Astrocyte (in vitro differentiated cells and primary cell): ENCODE data around the gene P2RY12. TPM values are rescaled to one million over a fixed set of nuclear protein-coding genes. Genes with fewer than 3 reads are reported as not detected.

Experiments used
- DNase-seq: peaks from one replicate; pipeline ENCODE4 v3.0.0-alpha.2; 2010; ENCODE audit warnings: low read depth
- FAIRE-seq: peaks from 2 replicates; lab custom pipeline; 2011; peaks lifted over from hg19 to GRCh38; lab: Jason Lieb, UNC
- H2AFZ ChIP-seq: 2 replicates; pipeline ENCODE4 v1.6.0; 2012; ENCODE audit warnings: low read depth, low read length, inconsistent platforms
- H3K27ac ChIP-seq: 2 replicates; pipeline ENCODE4 v1.5.1; 2011; ENCODE audit warnings: low read depth, low read length, inconsistent platforms
- H3K27me3 ChIP-seq: 2 replicates; pipeline ENCODE4 v1.6.0; 2011; ENCODE audit warnings: low read length, inconsistent platforms; ENCODE audit not compliant: insufficient read depth
- H3K36me3 ChIP-seq: 2 replicates; pipeline ENCODE4 v1.5.1; 2011; ENCODE audit warnings: low read length, inconsistent platforms; ENCODE audit not compliant: insufficient read depth
- H3K4me1 ChIP-seq: 2 replicates; pipeline ENCODE4 v1.5.1; 2011; ENCODE audit warnings: low read length, inconsistent platforms; ENCODE audit not compliant: insufficient read depth
- H3K4me2 ChIP-seq: 2 replicates; pipeline ENCODE4 v1.6.0; 2012; ENCODE audit warnings: low read length, inconsistent platforms
- H3K4me3 ChIP-seq: 2 replicates; pipeline ENCODE4 v1.5.1; 2011; ENCODE audit warnings: low read depth, mild to moderate bottlenecking, low read length, inconsistent platforms; ENCODE audit not compliant: insufficient read depth
- H3K79me2 ChIP-seq: 2 replicates; pipeline ENCODE4 v1.6.0; 2012; ENCODE audit warnings: mild to moderate bottlenecking, low read length, inconsistent platforms; ENCODE audit not compliant: insufficient read depth
- H3K9ac ChIP-seq: 2 replicates; pipeline ENCODE4 v1.6.0; 2012; ENCODE audit warnings: mild to moderate bottlenecking, low read length, inconsistent platforms
- H3K9me3 ChIP-seq: 2 replicates; pipeline ENCODE4 v1.5.1; 2012; ENCODE audit warnings: low read depth, mild to moderate bottlenecking, low read length, inconsistent platforms; ENCODE audit not compliant: insufficient read depth
- H4K20me1 ChIP-seq: 2 replicates; pipeline ENCODE4 v1.6.0; 2012; ENCODE audit warnings: low read length, inconsistent platforms; ENCODE audit not compliant: insufficient read depth
- H3K27ac Mint-ChIP-seq: one replicate; pipeline ENCODE4 v1.8.0; 2021; ENCODE audit warnings: mild to moderate bottlenecking, mixed read lengths; ENCODE audit not compliant: unreplicated experiment
- H3K27me3 Mint-ChIP-seq: one replicate; pipeline ENCODE4 v1.8.0; 2021; ENCODE audit warnings: low read depth, mixed read lengths; ENCODE audit not compliant: unreplicated experiment
- H3K36me3 Mint-ChIP-seq: one replicate; pipeline ENCODE4 v1.8.0; 2021; ENCODE audit warnings: low read depth, mixed read lengths; ENCODE audit not compliant: unreplicated experiment
- H3K4me1 Mint-ChIP-seq: one replicate; pipeline ENCODE4 v1.8.0; 2021; ENCODE audit warnings: low read depth, mixed read lengths; ENCODE audit not compliant: unreplicated experiment
- H3K4me3 Mint-ChIP-seq: one replicate; pipeline ENCODE4 v1.8.0; 2021; ENCODE audit warnings: mild to moderate bottlenecking, moderate library complexity, mixed read lengths; ENCODE audit not compliant: unreplicated experiment
- H3K9me3 Mint-ChIP-seq: one replicate; pipeline ENCODE4 v1.8.0; 2021; ENCODE audit warnings: mild to moderate bottlenecking, mixed read lengths; ENCODE audit not compliant: unreplicated experiment
- CTCF ChIP-seq: IDR thresholded peaks from 2 replicates; pipeline ENCODE4 v1.5.1; 2011; ENCODE audit warnings: low read depth, mild to moderate bottlenecking, inconsistent platforms, low read length, moderate library complexity; ENCODE audit not compliant: insufficient read depth
- EZH2 ChIP-seq: IDR thresholded peaks from 2 replicates; pipeline ENCODE4 v1.6.1; 2012; ENCODE audit warnings: mild to moderate bottlenecking, low read length, inconsistent platforms; ENCODE audit not compliant: insufficient read depth
- total RNA-seq: library from RNA; stranded (reverse); gene quantifications from 2 replicates; pipeline ENCODE4 v1.2.1, GENCODE V29; 2021

P2RY12 gene
- total RNA-seq, 1 donor from 2014 or later, result not detected

GRCh38 chr3:151382671-151383070 is 1.9 kb downstream of the P2RY12 start:
- no peak for FAIRE-seq
- Histone ChIP-seq H3K4me2 (no peak overlapping the region), H3K36me3 (no peaks in the 10 kb centered on the region)

GRCh38 chr3:151379083-151379734 is 5.3 kb downstream of the P2RY12 start:
- Histone ChIP-seq H3K4me1 (no peaks in the 10 kb centered on the region), H3K4me3 (no peak overlapping the region), H3K79me2 (no peaks in the 10 kb centered on the region), H3K27me3 (no peaks in the 10 kb centered on the region), H2AFZ (no peak overlapping the region), H3K27ac (no peak overlapping the region), H4K20me1 (no peaks in the 10 kb centered on the region), H3K4me2 (no peak overlapping the region), H3K36me3 (no peaks in the 10 kb centered on the region), H3K9ac (no peak overlapping the region), H3K9me3 (no peaks in the 10 kb centered on the region)
- DNase-seq (no peak), FAIRE-seq (no peak)
- H3K4me3 Mint-ChIP-seq, result no peak overlapping the region
- peak; percentile 60 for TF ChIP-seq CTCF
- no peak for TF ChIP-seq EZH2
- no peak overlapping the region for H3K27ac Mint-ChIP-seq
- peaks cover 4% of the 10 kb centered on the region for H3K4me1 Mint-ChIP-seq
- H3K36me3 Mint-ChIP-seq, result no peaks in the 10 kb centered on the region
- no peaks in the 10 kb centered on the region for H3K27me3 Mint-ChIP-seq
- H3K9me3 Mint-ChIP-seq, result no peaks in the 10 kb centered on the region

More at GRCh38 chr3:151382671-151383070, 1.9 kb downstream of the P2RY12 start:
- no peak overlapping the region for H3K27ac ChIP-seq
- Mint-ChIP-seq H3K9me3 (no peaks in the 10 kb centered on the region), H3K27ac (peak overlapping the region; percentile 2), H3K36me3 (no peaks in the 10 kb centered on the region), H3K27me3 (no peaks in the 10 kb centered on the region), H3K4me3 (no peak overlapping the region), H3K4me1 (peaks cover 4% of the 10 kb centered on the region)
- H2AFZ ChIP-seq, result no peak overlapping the region
- TF ChIP-seq CTCF, result no peak
- TF ChIP-seq EZH2, result no peak
- no peaks in the 10 kb centered on the region for H3K4me1 ChIP-seq
- H3K9ac ChIP-seq, result no peak overlapping the region
- H3K27me3 ChIP-seq, result no peaks in the 10 kb centered on the region
- no peak for DNase-seq
- H3K79me2 ChIP-seq, result no peaks in the 10 kb centered on the region
- no peaks in the 10 kb centered on the region for H4K20me1 ChIP-seq
- H3K9me3 ChIP-seq, result no peaks in the 10 kb centered on the region
- no peak overlapping the region for H3K4me3 ChIP-seq

GRCh38 chr3:151377768-151378385 is 6.7 kb downstream of the P2RY12 start:
- DNase-seq (no peak), FAIRE-seq (no peak)
- Histone ChIP-seq H3K36me3 (no peaks in the 10 kb centered on the region), H3K4me3 (no peak overlapping the region), H2AFZ (no peak overlapping the region), H3K27ac (no peak overlapping the region), H3K9me3 (no peaks in the 10 kb centered on the region), H3K79me2 (no peaks in the 10 kb centered on the region), H4K20me1 (no peaks in the 10 kb centered on the region), H3K4me2 (no peak overlapping the region), H3K4me1 (no peaks in the 10 kb centered on the region), H3K9ac (no peak overlapping the region), H3K27me3 (no peaks in the 10 kb centered on the region)
- no peaks in the 10 kb centered on the region for H3K27me3 Mint-ChIP-seq
- no peaks in the 10 kb centered on the region for H3K9me3 Mint-ChIP-seq
- H3K4me1 Mint-ChIP-seq, result peaks cover 3% of the 10 kb centered on the region
- H3K27ac Mint-ChIP-seq, result no peak overlapping the region
- H3K4me3 Mint-ChIP-seq, result no peak overlapping the region
- TF ChIP-seq CTCF (no peak), EZH2 (no peak)
- no peaks in the 10 kb centered on the region for H3K36me3 Mint-ChIP-seq
